ENCODE results near the gene USP28.
"Not testable (repeated sequence)": the region's sequence is repeated elsewhere in the genome, so short reads cannot be mapped to it uniquely, and the experiment has no call there.

Gene USP28

DNA sequence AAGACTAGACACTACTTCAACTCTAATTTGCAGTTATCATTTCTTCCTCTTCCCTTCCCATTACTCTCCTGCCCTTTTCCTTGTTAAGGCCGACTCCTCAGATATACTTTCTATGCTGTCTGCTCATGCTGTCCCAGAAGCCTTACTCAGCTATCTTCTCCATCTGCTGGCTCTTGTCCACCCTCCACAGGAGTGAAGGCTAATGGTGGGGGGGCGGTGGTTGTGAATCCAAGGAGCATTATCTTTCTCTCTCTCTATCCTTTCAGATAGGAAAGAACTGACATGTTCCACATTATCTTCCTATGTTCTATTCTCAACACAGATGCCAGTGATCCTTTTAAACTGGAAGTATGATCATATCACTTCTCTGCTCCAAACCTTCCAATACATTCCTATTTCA lies 37.4 kb downstream of the USP28 start:
- no peak for DNase-seq (ENCODE audit: low read depth in 2 of 2)

DNA sequence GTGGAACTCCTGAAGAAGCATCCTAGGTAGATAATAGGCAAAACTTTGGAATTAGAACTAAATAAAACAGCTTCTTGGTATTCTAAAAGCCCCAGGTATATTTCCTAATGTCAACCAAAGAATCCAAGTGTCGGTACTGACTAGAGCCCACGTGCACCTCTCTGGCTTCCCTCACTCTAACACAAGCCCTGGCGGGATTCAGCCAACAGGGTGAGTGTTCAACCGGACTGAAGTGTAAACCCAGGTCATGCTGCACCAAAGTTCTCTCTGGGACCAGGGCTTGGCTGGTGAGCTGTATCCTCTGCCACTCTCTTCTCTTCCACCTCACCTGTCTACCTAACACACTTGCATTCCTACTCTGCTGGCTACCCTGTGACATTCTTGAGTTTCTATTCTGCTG lies 40.1 kb downstream of the USP28 start:
- DNase-seq (ENCODE audit: low read depth in 2 of 2) = no peak

GRCh38 chr11:113833151-113833550 lies 42.2 kb downstream of the USP28 start:
- no peak for DNase-seq (ENCODE audit: low read depth in 2 of 2)

GRCh38 chr11:113831314-113831713 lies 44.1 kb downstream of the USP28 start:
- DNase-seq (ENCODE audit: low read depth in 2 of 2) = no peak

- DNase-seq (ENCODE audit: low read depth in 2 of 2) = no peak
Observed at GRCh38 chr11:113829751-113830150, 45.6 kb downstream of the USP28 start.

- DNase-seq (ENCODE audit: low read depth in 2 of 2) = no peak
Observed at GRCh38 chr11:113828191-113828590, 47.2 kb downstream of the USP28 start.

DNA sequence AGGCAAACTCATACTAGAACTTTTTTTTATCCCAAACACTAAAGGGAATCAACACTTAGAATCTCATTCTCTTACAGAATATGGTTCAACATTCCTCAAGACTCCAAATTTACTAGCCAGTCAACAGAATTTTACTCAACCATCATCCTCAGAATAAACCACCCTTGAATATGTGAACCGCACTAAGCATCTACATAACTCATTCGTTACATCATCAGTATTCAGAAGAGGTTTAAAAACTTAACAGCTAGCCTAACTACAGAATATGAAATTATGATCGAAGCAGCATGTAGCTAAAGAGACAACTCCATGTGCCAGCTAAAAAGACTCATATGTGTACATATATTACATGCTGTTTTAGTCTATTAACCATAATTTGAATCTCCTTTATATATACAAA lies 47.9 kb downstream of the USP28 start:
- DNase-seq (ENCODE audit: low read depth in 2 of 2) = no peak

- no peak for DNase-seq (ENCODE audit: low read depth in 2 of 2)
Observed at GRCh38 chr11:113818426-113818825, 56.9 kb downstream of the USP28 start.

DNA sequence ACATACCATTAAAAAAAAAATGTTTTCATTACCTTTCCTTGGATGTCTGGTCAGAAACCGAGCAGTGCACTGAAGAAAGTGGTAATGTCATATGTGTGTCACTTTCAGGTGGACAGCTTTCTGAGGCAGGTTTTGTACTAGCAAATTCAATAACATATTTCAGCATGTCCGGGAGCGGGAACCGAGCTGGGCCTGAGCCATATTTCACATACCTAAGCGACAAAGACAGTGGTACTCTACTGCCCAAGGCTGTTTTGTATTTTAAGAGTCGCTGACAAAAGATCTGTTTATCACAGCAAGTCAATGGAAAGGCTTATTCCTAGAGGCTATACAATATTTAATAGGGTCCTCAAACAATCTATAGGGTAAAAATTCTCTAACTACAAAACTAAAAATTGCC lies 57.7 kb downstream of the USP28 start:
- no peak for DNase-seq (ENCODE audit: low read depth in 2 of 2)

DNA sequence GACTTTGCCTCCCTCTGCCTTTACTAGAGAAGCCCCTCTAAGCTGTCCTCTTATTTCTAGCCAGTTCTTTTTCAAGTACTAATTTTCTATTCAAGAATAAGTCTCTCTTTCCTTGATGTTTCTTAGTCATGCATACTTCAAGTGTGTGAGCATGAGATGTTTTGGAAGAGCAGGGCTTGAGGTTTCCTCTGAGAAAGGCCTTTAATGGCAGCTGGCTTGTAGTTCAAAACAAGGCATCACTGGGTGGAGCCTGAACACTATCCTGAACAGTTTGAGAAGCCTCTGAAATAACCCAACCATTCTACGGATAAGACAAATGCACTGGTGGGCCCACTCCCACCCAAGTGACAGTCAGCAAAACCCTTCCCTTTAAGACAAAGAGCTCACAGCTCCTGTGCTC lies 58.2 kb downstream of the USP28 start:
- no peak for DNase-seq (ENCODE audit: low read depth in 2 of 2)

GRCh38 chr11:113814181-113814580 lies 61.2 kb downstream of the USP28 start:
- DNase-seq (ENCODE audit: low read depth in 2 of 2) = no peak

- no peak for DNase-seq (ENCODE audit: low read depth in 2 of 2)
Observed at GRCh38 chr11:113808931-113809330, 66.4 kb downstream of the USP28 start.

DNA sequence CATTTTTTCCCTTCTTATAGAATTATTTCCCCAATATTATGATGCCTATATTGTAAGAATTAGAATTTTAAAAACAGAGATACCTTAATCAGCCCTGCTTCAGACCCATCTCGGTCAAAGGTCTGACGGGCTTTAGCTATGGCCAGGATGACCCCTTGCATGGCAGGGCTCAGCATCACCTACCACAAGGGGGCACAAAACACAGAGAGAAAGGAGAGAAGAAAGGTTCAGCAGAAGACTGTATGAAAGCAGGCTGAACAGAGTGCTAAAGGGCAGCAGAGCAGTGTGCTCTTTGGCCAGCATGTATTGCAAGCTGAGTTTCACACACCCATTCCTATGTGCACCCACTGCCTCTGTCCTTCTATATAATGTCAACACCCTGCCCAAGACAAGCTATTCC lies 69.0 kb downstream of the USP28 start:
- no peak for DNase-seq (ENCODE audit: low read depth in 2 of 2)

DNA sequence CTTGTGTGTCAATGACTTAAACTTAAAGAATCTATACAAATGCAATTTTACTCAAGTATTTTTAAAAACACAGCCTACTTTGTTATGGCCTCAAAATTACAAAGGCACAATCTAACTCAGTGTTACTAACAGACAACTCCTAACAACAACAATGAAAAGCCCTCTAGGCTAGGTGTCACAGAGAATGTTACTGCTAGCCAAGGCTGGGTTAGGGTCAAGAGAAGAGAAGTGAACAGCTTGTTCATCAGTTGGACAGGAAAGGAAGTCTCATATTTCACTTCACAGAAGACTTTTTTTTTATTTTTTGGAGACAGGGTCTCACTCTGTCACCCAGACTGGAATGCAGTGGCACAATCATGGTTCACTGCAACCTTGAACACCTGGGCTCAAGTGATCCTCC lies 69.7 kb downstream of the USP28 start:
- DNase-seq (ENCODE audit: low read depth in 2 of 2) = no peak

- no peak for DNase-seq (ENCODE audit: low read depth in 2 of 2)
Observed at GRCh38 chr11:113802621-113803020, 72.8 kb downstream of the USP28 start.

DNA sequence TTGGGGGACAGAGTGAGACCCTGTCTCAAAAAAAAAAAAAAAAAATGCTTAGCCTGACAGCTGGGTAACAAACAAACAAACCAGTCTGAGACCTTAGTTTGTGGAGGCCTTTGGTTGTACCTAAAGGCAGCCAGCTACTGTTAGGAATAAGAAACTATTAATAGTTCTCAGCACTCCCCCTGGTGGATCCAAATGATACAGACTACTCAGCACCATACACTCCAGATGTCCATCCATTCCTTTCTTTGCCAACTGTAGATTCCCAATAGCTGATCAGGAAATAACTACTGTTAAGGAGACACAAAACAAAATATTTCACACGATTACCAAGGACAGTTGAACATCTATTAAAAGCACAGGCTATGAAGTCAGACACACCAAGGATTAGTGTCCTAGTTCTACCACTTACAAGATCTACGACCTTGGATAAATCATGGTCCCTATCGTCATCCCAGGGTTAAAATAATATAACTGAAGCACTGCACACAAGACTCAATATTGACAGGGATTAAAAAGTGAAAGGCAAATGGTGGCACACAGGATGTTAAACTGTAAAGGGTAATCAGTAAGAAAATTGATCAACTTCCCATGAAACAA lies 78.6 kb downstream of the USP28 start:
- no peak for DNase-seq (ENCODE audit: low read depth in 2 of 2)

- no peak for DNase-seq (ENCODE audit: low read depth in 2 of 2)
Observed at GRCh38 chr11:113789675-113790320, 85.6 kb downstream of the USP28 start.

DNA sequence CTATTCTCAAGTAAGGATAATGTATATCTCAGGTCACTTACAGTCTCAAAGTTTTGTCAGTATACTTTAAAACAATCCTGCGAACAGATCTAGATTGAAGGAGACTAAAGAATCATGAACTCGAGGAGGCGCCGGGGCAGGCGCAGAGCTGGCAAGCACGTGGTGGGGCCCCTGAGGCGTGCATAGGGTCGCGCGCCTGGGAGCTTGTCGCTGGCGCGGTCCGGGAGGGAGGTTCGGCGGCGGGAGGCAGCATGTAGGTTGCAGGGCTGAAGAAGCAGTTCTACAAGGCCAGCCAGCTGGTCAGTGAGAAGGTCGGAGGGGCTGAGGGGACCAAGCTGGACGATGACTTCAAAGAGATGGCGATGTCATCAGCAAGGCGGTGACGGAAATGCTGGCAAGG lies 86.4 kb downstream of the USP28 start:
- not testable (repeated sequence) for DNase-seq (ENCODE audit: low read depth in 2 of 2)

DNA sequence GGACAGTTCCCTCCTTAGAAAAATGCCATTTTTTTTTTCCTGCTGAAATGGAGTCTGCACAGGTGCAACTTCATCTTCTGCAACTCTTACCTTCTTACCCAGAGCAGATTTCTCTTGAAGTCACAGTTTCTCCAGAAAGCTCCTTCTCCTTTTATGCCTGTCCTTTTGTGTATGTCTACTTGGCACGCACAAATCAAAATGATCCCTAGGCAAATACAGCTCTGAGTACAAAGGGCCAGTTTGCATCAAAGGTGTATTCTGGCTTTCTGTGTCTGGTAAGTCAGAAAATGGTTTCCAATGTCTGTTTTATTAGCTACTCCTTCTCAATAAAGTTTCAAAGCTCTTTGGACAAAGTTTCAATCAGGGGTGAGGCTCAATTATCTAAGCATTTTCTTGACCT lies 93.2 kb downstream of the USP28 start:
- DNase-seq (ENCODE audit: low read depth in 2 of 2) = no peak

DNA sequence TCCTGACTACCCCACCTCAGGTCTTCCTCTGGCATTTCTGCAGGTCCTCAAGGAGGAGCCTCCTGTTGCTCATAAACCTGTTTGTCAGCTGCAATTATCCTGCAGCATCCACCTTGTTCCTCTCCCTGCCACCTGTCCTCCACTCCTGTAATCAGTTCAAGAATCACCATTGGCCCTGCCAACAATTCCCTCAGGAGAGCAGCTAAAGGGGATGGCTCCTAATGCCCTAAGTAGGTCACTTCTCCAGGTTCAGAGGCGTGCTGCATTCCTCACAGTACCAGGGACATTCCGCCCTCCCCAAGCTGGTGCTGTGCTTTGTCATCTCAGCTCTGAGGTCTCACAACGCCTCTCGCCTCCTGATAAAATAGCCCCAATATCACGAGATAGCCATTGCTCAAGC lies 93.7 kb downstream of the USP28 start:
- DNase-seq (ENCODE audit: low read depth in 2 of 2) = no peak

- DNase-seq (ENCODE audit: low read depth in 2 of 2) = no peak
Observed at GRCh38 chr11:113779496-113779895, 95.9 kb downstream of the USP28 start, which contains the start of gene CLDN25. CLDN25 (plus strand) TSS chr11:113779796; CDS start chr11:113779796, 0 bp downstream.

- DNase-seq (ENCODE audit: low read depth in 2 of 2) = no peak
Observed at GRCh38 chr11:113778111-113778910, 97.1 kb downstream of the USP28 start.

DNA sequence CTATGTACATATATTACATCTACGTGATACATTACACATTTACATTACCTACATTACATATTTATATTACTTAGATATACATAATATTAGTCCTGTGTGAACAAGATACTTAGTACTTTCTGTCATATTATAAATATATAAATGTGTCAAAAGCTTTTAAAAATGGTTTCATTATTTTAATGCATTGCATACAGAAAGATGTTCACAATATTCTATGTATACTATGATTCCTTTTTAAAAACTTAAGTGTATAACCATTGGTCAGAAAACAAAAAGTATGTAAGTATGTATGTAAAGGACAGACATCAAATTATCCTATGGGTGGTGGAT lies 101.2 kb downstream of the USP28 start:
- no peak for DNase-seq (ENCODE audit: low read depth in 2 of 2)

Data from stimulated activated CD4-positive, alpha-beta T cell treated with anti-CD3 and anti-CD28 coated beads, Interleukin-15, amount 100 ng/mL, for 48 hours (primary cell).